Gastrocnemius medialis (tissue), 4 donors: ENCODE measurements around the gene TMEM150A.

Source experiments
- POLR2A ChIP-seq, 2 donors: fragments of 450-650 bp; IDR thresholded peaks; one replicate each; pipeline ENCODE4 v1.6.1; 2017; ENCODE audit warnings: antibody characterized with exemption in 2 of 2, mild to moderate bottlenecking in 2 of 2, moderate library complexity in 2 of 2
- TF ChIP-seq, protein P1 (sequence below), 5 experiments: fragments of 450-650 bp in 3 of 5; fragments of 200-600 bp in 2 of 5; sonication (generic) in 2 of 5; IDR thresholded peaks in 4 of 5; conservative IDR thresholded peaks in 1 of 5; 1 replicate in 4 of 5; 2 replicates in 1 of 5; pipeline ENCODE4 v1.5.1; 2016 to 2019; ENCODE audit warnings: antibody characterized with exemption in 5 of 5, mild to moderate bottlenecking in 3 of 5, moderate library complexity in 3 of 5

DNA sequence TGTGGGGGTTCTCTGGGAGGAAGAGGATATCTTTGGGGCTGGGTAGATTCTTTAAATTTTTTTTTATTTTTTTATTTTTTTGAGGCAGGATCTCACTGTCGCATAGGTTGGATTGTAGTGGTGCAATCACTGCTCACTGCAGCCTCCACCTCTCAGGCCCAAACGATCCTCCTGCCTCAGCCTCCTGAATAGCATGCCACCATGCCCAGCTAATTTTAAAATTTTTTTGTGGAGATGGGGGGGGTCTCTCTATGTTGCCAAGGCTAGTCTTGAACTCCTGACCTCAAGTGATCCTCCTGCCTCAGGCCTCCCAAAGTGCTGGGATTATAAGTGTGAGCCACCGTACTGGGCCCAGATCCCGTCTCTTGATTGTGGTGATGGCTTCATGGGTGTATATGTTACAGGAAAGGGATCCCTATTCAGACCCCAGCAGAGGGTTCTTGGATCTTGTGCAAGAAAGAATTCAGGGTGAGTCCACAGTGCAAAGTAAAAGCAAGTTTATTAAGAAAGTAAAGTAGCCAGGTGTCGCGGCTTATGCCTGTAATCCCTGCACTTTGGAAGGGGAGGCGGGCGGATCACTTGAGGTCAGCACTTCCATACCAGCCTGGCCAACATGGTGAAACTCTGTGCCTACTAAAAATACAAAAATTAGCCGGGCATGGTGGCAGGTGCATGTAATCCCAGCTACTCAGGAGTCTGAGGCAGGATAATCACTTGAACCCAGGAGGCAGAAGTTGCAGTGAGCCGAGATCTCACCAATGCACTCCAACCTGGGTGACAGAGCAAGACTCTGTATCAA, 11.4 kb upstream of the TMEM150A start:
- TF ChIP-seq, protein P1, sequence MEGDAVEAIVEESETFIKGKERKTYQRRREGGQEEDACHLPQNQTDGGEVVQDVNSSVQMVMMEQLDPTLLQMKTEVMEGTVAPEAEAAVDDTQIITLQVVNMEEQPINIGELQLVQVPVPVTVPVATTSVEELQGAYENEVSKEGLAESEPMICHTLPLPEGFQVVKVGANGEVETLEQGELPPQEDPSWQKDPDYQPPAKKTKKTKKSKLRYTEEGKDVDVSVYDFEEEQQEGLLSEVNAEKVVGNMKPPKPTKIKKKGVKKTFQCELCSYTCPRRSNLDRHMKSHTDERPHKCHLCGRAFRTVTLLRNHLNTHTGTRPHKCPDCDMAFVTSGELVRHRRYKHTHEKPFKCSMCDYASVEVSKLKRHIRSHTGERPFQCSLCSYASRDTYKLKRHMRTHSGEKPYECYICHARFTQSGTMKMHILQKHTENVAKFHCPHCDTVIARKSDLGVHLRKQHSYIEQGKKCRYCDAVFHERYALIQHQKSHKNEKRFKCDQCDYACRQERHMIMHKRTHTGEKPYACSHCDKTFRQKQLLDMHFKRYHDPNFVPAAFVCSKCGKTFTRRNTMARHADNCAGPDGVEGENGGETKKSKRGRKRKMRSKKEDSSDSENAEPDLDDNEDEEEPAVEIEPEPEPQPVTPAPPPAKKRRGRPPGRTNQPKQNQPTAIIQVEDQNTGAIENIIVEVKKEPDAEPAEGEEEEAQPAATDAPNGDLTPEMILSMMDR (IDR thresholded peaks at IDR 0.05 in 4 of 5, conservative IDR thresholded peaks at IDR 0.05 in 1 of 5), result no peak
- TF ChIP-seq POLR2A (IDR thresholded peaks at IDR 0.05), result no peak
